Trophoblast cell (in vitro differentiated cells and primary cell): ENCODE results near the gene RPL11.

Experiments used
- DNase-seq, 2 donors: peaks; one replicate each; pipeline ENCODE4 v3.0.0-alpha.2; 2016
- H2AFZ ChIP-seq: 2 replicates; pipeline ENCODE4 v1.6.1; 2013; ENCODE audit warnings: low read length, moderate library complexity, mild to moderate bottlenecking; ENCODE audit not compliant: insufficient read depth, poor library complexity
- H2AK5ac ChIP-seq: 2 replicates; pipeline ENCODE4 v1.6.1; 2013; ENCODE audit warnings: mild to moderate bottlenecking, low read length
- H2BK120ac ChIP-seq: 2 replicates; pipeline ENCODE4 v1.6.1; 2013; ENCODE audit warnings: low read length, mild to moderate bottlenecking, moderate library complexity; ENCODE audit not compliant: insufficient read depth, poor library complexity
- H2BK12ac ChIP-seq: 2 replicates; pipeline ENCODE4 v1.6.1; 2013; ENCODE audit warnings: mild to moderate bottlenecking, low read length, moderate library complexity
- H2BK5ac ChIP-seq: 2 replicates; pipeline ENCODE4 v1.6.1; 2013; ENCODE audit warnings: low read length, low read depth, moderate library complexity, mild to moderate bottlenecking; ENCODE audit not compliant: poor library complexity
- H3K14ac ChIP-seq: 2 replicates; pipeline ENCODE4 v1.6.1; 2013; ENCODE audit warnings: mild to moderate bottlenecking, low read length
- H3K18ac ChIP-seq: 2 replicates; pipeline ENCODE4 v1.6.1; 2013; ENCODE audit warnings: mild to moderate bottlenecking, low read length
- H3K23ac ChIP-seq: 2 replicates; pipeline ENCODE4 v1.6.1; 2013; ENCODE audit warnings: low read length
- H3K27ac ChIP-seq: 2 replicates; pipeline ENCODE4 v1.5.1; 2013; ENCODE audit warnings: low read depth, mild to moderate bottlenecking, inconsistent platforms, low read length, moderate library complexity
- H3K27me3 ChIP-seq: 2 replicates; pipeline ENCODE4 v1.6.1; 2013; ENCODE audit warnings: inconsistent platforms, mild to moderate bottlenecking, low read length, moderate library complexity; ENCODE audit not compliant: insufficient read depth
- H3K36me3 ChIP-seq, 2 experiments: 1 replicate in 1 of 2; 2 replicates in 1 of 2; pipeline ENCODE4 v1.6.1; 2013; ENCODE audit warnings: low read length in 2 of 2, mild to moderate bottlenecking in 2 of 2, moderate library complexity in 1 of 2; ENCODE audit not compliant: insufficient read depth in 2 of 2, control insufficient read depth in 1 of 2
- H3K4ac ChIP-seq: 2 replicates; pipeline ENCODE4 v1.6.1; 2013; ENCODE audit warnings: low read depth, mild to moderate bottlenecking, low read length, moderate library complexity
- H3K4me1 ChIP-seq, 2 experiments: 1 replicate in 1 of 2; 2 replicates in 1 of 2; pipeline ENCODE4 v1.6.1; 2013; ENCODE audit warnings: low read length in 2 of 2, mild to moderate bottlenecking in 2 of 2, moderate library complexity in 1 of 2; ENCODE audit not compliant: insufficient read depth in 2 of 2, control insufficient read depth in 1 of 2
- H3K4me2 ChIP-seq: 2 replicates; pipeline ENCODE4 v1.6.1; 2013; ENCODE audit warnings: inconsistent platforms, mild to moderate bottlenecking, low read length, moderate library complexity
- H3K4me3 ChIP-seq: 2 replicates; pipeline ENCODE4 v1.5.1; 2013; ENCODE audit warnings: mild to moderate bottlenecking, low read depth, low read length, inconsistent platforms
- H3K79me1 ChIP-seq: one replicate; pipeline ENCODE4 v1.6.1; 2013; ENCODE audit warnings: low read length
- H3K79me2 ChIP-seq: 2 replicates; pipeline ENCODE4 v1.6.1; 2013; ENCODE audit warnings: low read length, mild to moderate bottlenecking; ENCODE audit not compliant: control insufficient read depth, insufficient read depth, poor library complexity
- H3K9ac ChIP-seq: 2 replicates; pipeline ENCODE4 v1.6.1; 2013; ENCODE audit warnings: mild to moderate bottlenecking, low read length
- H3K9me3 ChIP-seq: 2 replicates; pipeline ENCODE4 v1.6.1; 2013; ENCODE audit warnings: low read depth, mild to moderate bottlenecking, control low read depth, inconsistent platforms, low read length; ENCODE audit not compliant: insufficient read depth
- H4K12ac ChIP-seq: 2 replicates; pipeline ENCODE4 v1.6.1; 2013; ENCODE audit warnings: low read depth, mild to moderate bottlenecking, low read length, moderate library complexity
- H4K8ac ChIP-seq: 2 replicates; pipeline ENCODE4 v1.6.1; 2013; ENCODE audit warnings: low read depth, mild to moderate bottlenecking, low read length, moderate library complexity
- H4K91ac ChIP-seq: one replicate; pipeline ENCODE4 v1.6.1; 2013; ENCODE audit warnings: low read depth, mild to moderate bottlenecking, low read length, moderate library complexity
- WGBS: extraction: QIAGEN DNeasy Blood & Tissue Kit; methylation state at CpG from one replicate; pipeline ENCODE4 v1.1.7; 2013; ENCODE audit warnings: missing lambda C conversion rate; ENCODE audit not compliant: insufficient read length, insufficient coverage; ENCODE audit errors: extremely low coverage; 5-methylcytosine and 5-hydroxymethylcytosine counted together

RPL11 gene

GRCh38 chr1:23693599-23693998, 2.0 kb downstream of the RPL11 start:
- no peak overlapping the region for H2BK120ac ChIP-seq
- H3K9ac ChIP-seq: no peak overlapping the region
- DNase-seq: no peak
- no peak overlapping the region for H4K12ac ChIP-seq
- H4K8ac ChIP-seq: no peak overlapping the region
- no peak overlapping the region for H2AK5ac ChIP-seq
- no peak overlapping the region for H2BK12ac ChIP-seq
- H3K4me2 ChIP-seq: peak overlapping the region; percentile 68
- no peak overlapping the region for H3K14ac ChIP-seq
- H2AFZ ChIP-seq: no peak overlapping the region
- H3K4me3 ChIP-seq: no peak overlapping the region
- no peaks in the 10 kb centered on the region for H3K27me3 ChIP-seq
- H3K79me1 ChIP-seq: peaks cover 4% of the 10 kb centered on the region
- no peaks in the 10 kb centered on the region for H3K9me3 ChIP-seq
- H3K36me3 ChIP-seq: peaks cover 25 to 47% of the 10 kb centered on the region in 2 experiments
- WGBS: no CpG with 5 or more reads among the region's 2 CpGs
- no peak overlapping the region for H4K91ac ChIP-seq
- H3K27ac ChIP-seq: no peak overlapping the region
- peaks cover 3 to 5% of the 10 kb centered on the region in 2 experiments for H3K4me1 ChIP-seq
- H3K18ac ChIP-seq: no peak overlapping the region
- H3K23ac ChIP-seq: no peak overlapping the region
- H3K79me2 ChIP-seq: peaks cover 17% of the 10 kb centered on the region
- peak overlapping the region; percentile 26 for H3K4ac ChIP-seq
- no peak overlapping the region for H2BK5ac ChIP-seq

- Histone ChIP-seq H4K12ac (no peak overlapping the region), H4K8ac (no peak overlapping the region), H3K79me1 (peaks cover 4% of the 10 kb centered on the region), H2AFZ (no peak overlapping the region), H4K91ac (no peak overlapping the region), H3K4me3 (no peak overlapping the region), H3K4me1 (peaks cover 3 to 5% of the 10 kb centered on the region in 2 experiments), H3K27me3 (no peaks in the 10 kb centered on the region), H3K36me3 (peaks cover 27 to 51% of the 10 kb centered on the region in 2 experiments), H3K27ac (no peak overlapping the region), H3K4me2 (no peak overlapping the region), H3K14ac (no peak overlapping the region), H2AK5ac (no peak overlapping the region), H3K79me2 (peaks cover 17% of the 10 kb centered on the region), H3K9me3 (no peaks in the 10 kb centered on the region), H3K23ac (no peak overlapping the region), H3K18ac (no peak overlapping the region), H2BK120ac (no peak overlapping the region), H3K4ac (peak overlapping the region; percentile 65), H2BK5ac (no peak overlapping the region), H3K9ac (no peak overlapping the region), H2BK12ac (no peak overlapping the region)
- DNase-seq: no peak
- no CpG with 5 or more reads among the region's 3 CpGs for WGBS
These were observed 2.8 kb downstream of the RPL11 start for GRCh38 chr1:23694371-23694770.

- Histone ChIP-seq H3K4me2 (no peak overlapping the region), H3K18ac (no peak overlapping the region), H2BK5ac (no peak overlapping the region), H3K4me3 (no peak overlapping the region), H4K91ac (no peak overlapping the region), H3K9ac (peak overlapping the region; percentile 15), H3K4ac (peak overlapping the region; percentile 38), H3K79me2 (peaks cover 17% of the 10 kb centered on the region), H3K27ac (no peak overlapping the region), H3K36me3 (peaks cover 29 to 62% of the 10 kb centered on the region in 2 experiments), H3K4me1 (peaks cover 3 to 5% of the 10 kb centered on the region in 2 experiments), H2BK120ac (no peak overlapping the region), H3K27me3 (no peaks in the 10 kb centered on the region), H4K8ac (no peak overlapping the region), H3K9me3 (no peaks in the 10 kb centered on the region), H2BK12ac (no peak overlapping the region), H3K14ac (no peak overlapping the region), H2AK5ac (no peak overlapping the region), H4K12ac (no peak overlapping the region), H3K23ac (no peak overlapping the region), H2AFZ (no peak overlapping the region), H3K79me1 (peaks cover 4% of the 10 kb centered on the region)
- no peak for DNase-seq
- no CpG with 5 or more reads among the region's 3 CpGs for WGBS
These were observed 4.1 kb downstream of the RPL11 start for GRCh38 chr1:23695667-23696066.

GRCh38 chr1:23696335-23696989, 4.9 kb downstream of the RPL11 start:
- H3K4me1 ChIP-seq: peaks cover 3 to 5% of the 10 kb centered on the region in 2 experiments
- no peak overlapping the region for H3K27ac ChIP-seq
- H3K23ac ChIP-seq: no peak overlapping the region
- H3K27me3 ChIP-seq: no peaks in the 10 kb centered on the region
- no peak overlapping the region for H2BK12ac ChIP-seq
- no peak overlapping the region for H3K4me2 ChIP-seq
- no peak overlapping the region for H2BK120ac ChIP-seq
- H3K14ac ChIP-seq: no peak overlapping the region
- H3K36me3 ChIP-seq: peaks cover 34 to 69% of the 10 kb centered on the region in 2 experiments
- no peak overlapping the region for H2AFZ ChIP-seq
- H3K4ac ChIP-seq: peak overlapping the region; percentile 0
- H4K8ac ChIP-seq: no peak overlapping the region
- H3K4me3 ChIP-seq: no peak overlapping the region
- H2AK5ac ChIP-seq: no peak overlapping the region
- no peak overlapping the region for H3K9ac ChIP-seq
- no CpG with 5 or more reads among the region's 6 CpGs for WGBS
- no peak overlapping the region for H4K12ac ChIP-seq
- no peak overlapping the region for H3K18ac ChIP-seq
- peak in 1 of 2 donors; percentile 5 for DNase-seq
- H2BK5ac ChIP-seq: no peak overlapping the region
- H3K9me3 ChIP-seq: no peaks in the 10 kb centered on the region
- H3K79me1 ChIP-seq: peaks cover 4% of the 10 kb centered on the region
- peaks cover 17% of the 10 kb centered on the region for H3K79me2 ChIP-seq
- no peak overlapping the region for H4K91ac ChIP-seq
